OCI-LY7 (cell line): ENCODE results near the gene BUD23.

ENCODE experiments used
- EZH2phosphoT487 ChIP-seq: fragments of 200-600 bp; sonication (generic); IDR thresholded peaks from 2 replicates; pipeline ENCODE4 v1.6.1; 2018; ENCODE audit warnings: low read depth, borderline replicate concordance, mild to moderate bottlenecking, mixed run types, antibody characterized with exemption, low read length, moderate library complexity, mixed read lengths
- TF ChIP-seq, protein P1 (sequence below): fragments of 200-600 bp; sonication (generic); conservative IDR thresholded peaks from 2 replicates; pipeline ENCODE4 v1.5.1; 2014; ENCODE audit warnings: mild to moderate bottlenecking, antibody characterized with exemption, low read length, moderate library complexity, mixed read lengths

DNA sequence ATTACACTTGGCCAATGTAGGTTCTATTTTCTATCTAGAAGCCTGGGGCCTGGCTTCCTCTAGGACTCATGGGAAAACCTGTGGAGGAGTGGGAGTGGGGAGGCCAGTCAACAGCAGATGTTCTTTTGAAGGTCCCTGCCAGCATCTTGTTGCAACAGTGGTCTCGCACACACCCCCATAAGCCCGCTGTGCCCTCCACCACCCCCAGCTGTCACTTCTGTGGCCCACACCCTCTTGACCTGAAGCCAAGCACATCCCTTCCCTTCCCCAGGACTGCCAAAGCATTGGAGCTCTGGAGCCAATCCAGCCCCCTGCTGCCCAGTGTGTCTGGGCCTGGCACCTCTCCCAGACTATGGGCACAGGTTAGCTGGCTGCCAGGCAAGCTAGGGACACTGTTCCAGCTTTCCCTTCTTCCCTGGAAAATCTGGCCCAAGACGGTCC lies 38.0 kb downstream of the BUD23 start:
- TF ChIP-seq, protein P1, sequence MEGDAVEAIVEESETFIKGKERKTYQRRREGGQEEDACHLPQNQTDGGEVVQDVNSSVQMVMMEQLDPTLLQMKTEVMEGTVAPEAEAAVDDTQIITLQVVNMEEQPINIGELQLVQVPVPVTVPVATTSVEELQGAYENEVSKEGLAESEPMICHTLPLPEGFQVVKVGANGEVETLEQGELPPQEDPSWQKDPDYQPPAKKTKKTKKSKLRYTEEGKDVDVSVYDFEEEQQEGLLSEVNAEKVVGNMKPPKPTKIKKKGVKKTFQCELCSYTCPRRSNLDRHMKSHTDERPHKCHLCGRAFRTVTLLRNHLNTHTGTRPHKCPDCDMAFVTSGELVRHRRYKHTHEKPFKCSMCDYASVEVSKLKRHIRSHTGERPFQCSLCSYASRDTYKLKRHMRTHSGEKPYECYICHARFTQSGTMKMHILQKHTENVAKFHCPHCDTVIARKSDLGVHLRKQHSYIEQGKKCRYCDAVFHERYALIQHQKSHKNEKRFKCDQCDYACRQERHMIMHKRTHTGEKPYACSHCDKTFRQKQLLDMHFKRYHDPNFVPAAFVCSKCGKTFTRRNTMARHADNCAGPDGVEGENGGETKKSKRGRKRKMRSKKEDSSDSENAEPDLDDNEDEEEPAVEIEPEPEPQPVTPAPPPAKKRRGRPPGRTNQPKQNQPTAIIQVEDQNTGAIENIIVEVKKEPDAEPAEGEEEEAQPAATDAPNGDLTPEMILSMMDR = no peak
- no peak for TF ChIP-seq EZH2phosphoT487
